Suprapubic skin (tissue), 3 donors: ENCODE measurements around the gene ZNF358.

Source experiments
- POLR2A ChIP-seq, 2 donors: fragments of 450-650 bp; IDR thresholded peaks; one replicate each; pipeline ENCODE4 v1.6.1; 2017; ENCODE audit warnings: antibody characterized with exemption in 2 of 2, mild to moderate bottlenecking in 2 of 2, moderate library complexity in 2 of 2
- TF ChIP-seq, protein P1 (sequence below), 2 donors: fragments of 200-600 bp in 1 of 2; fragments of 450-650 bp in 1 of 2; sonication (generic) in 1 of 2; IDR thresholded peaks; one replicate each; pipeline ENCODE4 v1.5.1; 2016 to 2019; ENCODE audit warnings: antibody characterized with exemption in 2 of 2, mild to moderate bottlenecking in 1 of 2, moderate library complexity in 1 of 2

DNA sequence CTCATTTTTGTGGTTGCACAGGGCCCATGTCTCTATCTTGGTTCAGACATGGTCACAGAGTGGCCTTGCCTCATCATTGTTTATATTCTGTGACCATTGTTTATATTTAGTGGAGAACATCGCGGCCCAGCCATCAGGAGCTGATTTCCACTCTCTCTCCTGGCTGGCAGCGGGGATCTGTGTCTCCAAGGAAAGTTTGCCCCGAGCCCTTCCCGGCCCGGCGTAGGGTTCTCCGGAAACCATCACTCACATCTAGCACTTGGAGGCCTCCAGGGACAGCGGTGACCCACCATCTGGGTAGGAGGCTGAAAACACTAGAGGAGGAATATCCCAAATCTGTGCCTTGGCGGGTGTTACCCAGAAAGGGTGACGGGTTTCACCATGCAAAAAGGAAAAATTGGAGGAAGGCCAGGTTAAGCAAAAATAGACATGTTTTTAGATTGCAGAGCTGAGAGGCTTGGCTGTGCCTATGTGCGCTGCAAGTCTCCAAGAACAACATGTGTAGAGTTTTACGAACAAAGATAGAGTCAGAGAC lies 726 bp upstream of the ZNF358 start:
- TF ChIP-seq, protein P1, sequence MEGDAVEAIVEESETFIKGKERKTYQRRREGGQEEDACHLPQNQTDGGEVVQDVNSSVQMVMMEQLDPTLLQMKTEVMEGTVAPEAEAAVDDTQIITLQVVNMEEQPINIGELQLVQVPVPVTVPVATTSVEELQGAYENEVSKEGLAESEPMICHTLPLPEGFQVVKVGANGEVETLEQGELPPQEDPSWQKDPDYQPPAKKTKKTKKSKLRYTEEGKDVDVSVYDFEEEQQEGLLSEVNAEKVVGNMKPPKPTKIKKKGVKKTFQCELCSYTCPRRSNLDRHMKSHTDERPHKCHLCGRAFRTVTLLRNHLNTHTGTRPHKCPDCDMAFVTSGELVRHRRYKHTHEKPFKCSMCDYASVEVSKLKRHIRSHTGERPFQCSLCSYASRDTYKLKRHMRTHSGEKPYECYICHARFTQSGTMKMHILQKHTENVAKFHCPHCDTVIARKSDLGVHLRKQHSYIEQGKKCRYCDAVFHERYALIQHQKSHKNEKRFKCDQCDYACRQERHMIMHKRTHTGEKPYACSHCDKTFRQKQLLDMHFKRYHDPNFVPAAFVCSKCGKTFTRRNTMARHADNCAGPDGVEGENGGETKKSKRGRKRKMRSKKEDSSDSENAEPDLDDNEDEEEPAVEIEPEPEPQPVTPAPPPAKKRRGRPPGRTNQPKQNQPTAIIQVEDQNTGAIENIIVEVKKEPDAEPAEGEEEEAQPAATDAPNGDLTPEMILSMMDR (IDR thresholded peaks at IDR 0.05) = no peak
- no peak for TF ChIP-seq POLR2A (IDR thresholded peaks at IDR 0.05)
